HEK293 (cell line): ENCODE data around the gene PDE9A.

Experiments used
- ATF2 ChIP-seq: fragments of 450-650 bp; formaldehyde crosslinking; IDR thresholded peaks from 2 replicates; pipeline ENCODE4 v1.5.1; 2016; ENCODE audit warnings: missing biosample characterization, missing genetic modification characterization, low read depth
- CTCF ChIP-seq: fragments of 450-650 bp; formaldehyde crosslinking; IDR thresholded peaks from 2 replicates; pipeline ENCODE4 v1.5.1; 2016; ENCODE audit warnings: missing biosample characterization, missing genetic modification characterization
- GLIS2 ChIP-seq: fragments of 450-650 bp; formaldehyde crosslinking; IDR thresholded peaks from 2 replicates; pipeline ENCODE4 v1.5.1; 2016; ENCODE audit warnings: missing biosample characterization, missing genetic modification characterization
- MEIS1 ChIP-seq: sonication (generic); formaldehyde crosslinking; IDR thresholded peaks from 2 replicates; pipeline ENCODE4 v1.8.1; 2022; ENCODE audit warnings: missing genetic modification reagents, mild to moderate bottlenecking, borderline replicate concordance
- PRDM6 ChIP-seq: fragments of 450-650 bp; formaldehyde crosslinking; IDR thresholded peaks from 2 replicates; pipeline ENCODE4 v1.5.1; 2017; ENCODE audit warnings: missing biosample characterization, missing genetic modification characterization
- REST ChIP-seq: fragments of 450-650 bp; formaldehyde crosslinking; IDR thresholded peaks from 2 replicates; pipeline ENCODE4 v1.5.1; 2016; ENCODE audit warnings: missing biosample characterization, missing genetic modification characterization
- SALL2 ChIP-seq: fragments of 450-650 bp; formaldehyde crosslinking; IDR thresholded peaks from 2 replicates; pipeline ENCODE4 v1.5.0; 2017; ENCODE audit warnings: missing biosample characterization, mild to moderate bottlenecking, missing genetic modification characterization, borderline replicate concordance
- WT1 ChIP-seq: fragments of 450-650 bp; formaldehyde crosslinking; IDR thresholded peaks from 2 replicates; pipeline ENCODE4 v1.5.1; 2016; ENCODE audit warnings: missing biosample characterization, missing genetic modification characterization
- ZNF175 ChIP-seq: fragments of 450-650 bp; formaldehyde crosslinking; IDR thresholded peaks from 2 replicates; pipeline ENCODE4 v1.5.1; 2016; ENCODE audit warnings: missing biosample characterization, missing genetic modification characterization
- ZNF274 ChIP-seq, 2 experiments: fragments of 200-500 bp in 1 of 2; fragments of 450-650 bp in 1 of 2; sonication (Bioruptor generic) in 1 of 2; formaldehyde crosslinking in 1 of 2; IDR thresholded peaks; 2 replicates each; pipeline versions ENCODE4 v1.5.1 to v1.6.1; 2014 to 2016; ENCODE audit warnings: borderline replicate concordance in 1 of 2, inconsistent platforms in 1 of 2, low read length in 1 of 2, missing biosample characterization in 1 of 2, missing genetic modification characterization in 1 of 2
- ZNF362 ChIP-seq: fragments of 450-650 bp; formaldehyde crosslinking; IDR thresholded peaks from 2 replicates; pipeline ENCODE4 v1.5.1; 2016; ENCODE audit warnings: missing biosample characterization, missing genetic modification characterization
- ZNF639 ChIP-seq: fragments of 450-650 bp; formaldehyde crosslinking; IDR thresholded peaks from 2 replicates; pipeline ENCODE4 v1.5.1; 2016; ENCODE audit warnings: missing biosample characterization, missing genetic modification characterization
- ZNF677 ChIP-seq: fragments of 450-650 bp; IDR thresholded peaks from 2 replicates; pipeline ENCODE4 v1.5.0; 2018; ENCODE audit warnings: missing biosample characterization, mild to moderate bottlenecking, missing genetic modification characterization, moderate library complexity

- TF ChIP-seq ZNF639 (tag by site-specific recombination): no peak
- TF ChIP-seq WT1 (tag by site-specific recombination): no peak
- no peak for TF ChIP-seq SALL2 (tag by site-specific recombination)
- TF ChIP-seq ZNF175: no peak
- no peak for TF ChIP-seq CTCF (tag by site-specific recombination)
- TF ChIP-seq PRDM6: no peak
- TF ChIP-seq ZNF362 (tag by site-specific recombination): no peak
- no peak for TF ChIP-seq ZNF677 (tag by site-specific recombination)
- no peak for TF ChIP-seq REST (tag by site-specific recombination)
- TF ChIP-seq GLIS2 (tag by site-specific recombination): no peak
- no peak for TF ChIP-seq ATF2 (tag by site-specific recombination)
- TF ChIP-seq ZNF274 (IDR thresholded peaks at IDR 0.05; ENCODE audit: low read length): no peak
- no peak for TF ChIP-seq ZNF274 (tag by site-specific recombination; IDR thresholded peaks at IDR 0.05; ENCODE audit: borderline replicate concordance)
- TF ChIP-seq MEIS1: no peak
Observed at GRCh38 chr21:42721341-42721824, 68.0 kb downstream of the PDE9A start.
